ENCODE results near the gene ADRA2C. TPM values are rescaled to one million over a fixed set of nuclear protein-coding genes. Genes with fewer than 3 reads are reported as not detected.

ADRA2C gene
- total and polyA plus RNA-seq, 10 donors = 9.4 to 42.1 (median 29.1) TPM

DNA sequence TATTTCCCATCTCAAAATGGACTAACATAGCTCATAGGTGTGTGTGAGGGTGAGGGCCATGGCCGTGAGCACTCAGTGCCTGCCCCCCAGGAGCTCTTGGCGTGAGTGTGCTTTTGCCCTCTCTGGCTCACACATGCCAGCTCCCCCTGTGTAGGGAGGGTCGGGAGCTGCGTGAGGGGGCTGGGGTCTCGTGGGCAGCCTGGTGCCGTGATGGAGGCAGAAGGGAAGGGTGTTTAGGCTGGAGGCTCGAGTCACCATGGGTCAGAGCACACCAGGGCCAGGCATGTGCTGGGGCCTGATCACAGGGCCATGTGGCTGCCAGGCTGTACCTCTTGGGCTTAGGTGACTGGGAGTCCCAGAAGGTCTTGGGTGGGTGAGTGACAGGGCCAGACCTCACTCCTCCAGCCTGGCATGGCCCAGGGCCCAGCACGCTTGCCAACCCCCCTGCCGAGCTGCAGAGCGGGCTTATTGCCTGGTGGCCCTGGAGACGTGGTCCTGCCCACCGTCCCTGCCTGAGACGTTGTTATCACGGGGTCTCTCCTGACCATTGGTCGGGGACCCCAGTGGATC is 44.0 kb downstream of the ADRA2C start:
- intact Hi-C loops (cut with DNase I; ENCODE audit: low total_unique reads) = no loop called here
- Histone ChIP-seq H3K9me3 (no peaks in the 10 kb centered on the region), H3K36me3 (no peaks in the 10 kb centered on the region), H3K27me3 (replicated peaks in 1 of 7) (peaks cover 0 to 72% (median 3%) of the 10 kb centered on the region in 7 donors), H3K4me1 (no peaks in the 10 kb centered on the region), H3K4me3 (no peak overlapping the region), H3K27ac (no peak overlapping the region)
- whole genome bisulfite sequencing, 5 donors = 75 to 79% (median 78%) methylated on average over 9 to 15 of the region's 15 CpGs
- DNase-seq = no peak
- TF ChIP-seq, protein P1, sequence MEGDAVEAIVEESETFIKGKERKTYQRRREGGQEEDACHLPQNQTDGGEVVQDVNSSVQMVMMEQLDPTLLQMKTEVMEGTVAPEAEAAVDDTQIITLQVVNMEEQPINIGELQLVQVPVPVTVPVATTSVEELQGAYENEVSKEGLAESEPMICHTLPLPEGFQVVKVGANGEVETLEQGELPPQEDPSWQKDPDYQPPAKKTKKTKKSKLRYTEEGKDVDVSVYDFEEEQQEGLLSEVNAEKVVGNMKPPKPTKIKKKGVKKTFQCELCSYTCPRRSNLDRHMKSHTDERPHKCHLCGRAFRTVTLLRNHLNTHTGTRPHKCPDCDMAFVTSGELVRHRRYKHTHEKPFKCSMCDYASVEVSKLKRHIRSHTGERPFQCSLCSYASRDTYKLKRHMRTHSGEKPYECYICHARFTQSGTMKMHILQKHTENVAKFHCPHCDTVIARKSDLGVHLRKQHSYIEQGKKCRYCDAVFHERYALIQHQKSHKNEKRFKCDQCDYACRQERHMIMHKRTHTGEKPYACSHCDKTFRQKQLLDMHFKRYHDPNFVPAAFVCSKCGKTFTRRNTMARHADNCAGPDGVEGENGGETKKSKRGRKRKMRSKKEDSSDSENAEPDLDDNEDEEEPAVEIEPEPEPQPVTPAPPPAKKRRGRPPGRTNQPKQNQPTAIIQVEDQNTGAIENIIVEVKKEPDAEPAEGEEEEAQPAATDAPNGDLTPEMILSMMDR (IDR thresholded peaks at IDR 0.05 in 8 of 11, conservative IDR thresholded peaks at IDR 0.05 in 3 of 11) = no peak
- TF ChIP-seq POLR2A (IDR thresholded peaks at IDR 0.05) (no peak), POLR2AphosphoS5 (IDR thresholded peaks at IDR 0.05) (no peak)

DNA sequence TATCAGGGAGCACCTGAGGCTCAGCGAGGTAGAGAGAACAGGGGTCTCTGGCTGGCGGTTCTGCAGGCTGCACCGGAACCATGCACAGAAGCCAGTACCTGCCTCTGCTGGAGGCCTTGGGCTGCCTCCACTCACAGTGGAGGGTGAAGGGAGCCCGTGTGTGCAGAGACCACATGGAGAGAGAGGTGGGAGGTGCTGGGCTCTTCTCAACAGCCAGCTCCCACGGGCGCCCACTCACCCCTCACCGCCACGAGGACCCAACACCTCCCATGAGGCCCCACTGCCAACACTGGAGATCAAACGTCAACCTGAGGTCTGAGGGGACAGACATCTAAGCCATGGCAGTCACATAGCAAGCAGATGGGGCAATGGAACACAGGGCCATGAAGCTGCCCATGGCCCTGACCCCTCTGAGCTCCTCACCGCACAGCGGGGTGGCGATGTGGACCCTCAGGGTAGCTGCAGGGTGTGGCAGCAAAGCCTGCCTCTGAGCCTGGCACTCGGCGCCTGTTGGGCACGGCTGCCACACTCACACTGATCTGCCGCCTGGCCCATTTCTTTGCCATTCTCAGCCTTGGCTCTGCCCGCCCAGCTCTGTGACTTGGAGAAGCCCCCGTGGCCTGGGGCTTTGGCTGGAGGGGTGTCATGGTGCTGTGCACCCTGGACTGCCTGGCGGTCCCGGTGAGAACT is 44.8 kb downstream of the ADRA2C start:
- TF ChIP-seq POLR2AphosphoS5 (IDR thresholded peaks at IDR 0.05) (no peak), POLR2A (IDR thresholded peaks at IDR 0.05) (no peak)
- TF ChIP-seq, protein P1 (IDR thresholded peaks at IDR 0.05 in 8 of 11, conservative IDR thresholded peaks at IDR 0.05 in 3 of 11) = no peak
- no peaks in the 10 kb centered on the region for H3K4me1 ChIP-seq
- DNase-seq = no peak
- H3K9me3 ChIP-seq = no peaks in the 10 kb centered on the region
- H3K27me3 ChIP-seq (replicated peaks in 1 of 7) = peaks cover 0 to 66% (median 3%) of the 10 kb centered on the region in 7 donors
- H3K27ac ChIP-seq = no peak overlapping the region
- H3K4me3 ChIP-seq = no peak overlapping the region
- intact Hi-C loops (cut with DNase I; ENCODE audit: low total_unique reads) = no loop called here
- no peaks in the 10 kb centered on the region for H3K36me3 ChIP-seq
- WGBS, 5 donors = 82 to 92% (median 87%) methylated on average over 14 to 20 of the region's 20 CpGs

DNA sequence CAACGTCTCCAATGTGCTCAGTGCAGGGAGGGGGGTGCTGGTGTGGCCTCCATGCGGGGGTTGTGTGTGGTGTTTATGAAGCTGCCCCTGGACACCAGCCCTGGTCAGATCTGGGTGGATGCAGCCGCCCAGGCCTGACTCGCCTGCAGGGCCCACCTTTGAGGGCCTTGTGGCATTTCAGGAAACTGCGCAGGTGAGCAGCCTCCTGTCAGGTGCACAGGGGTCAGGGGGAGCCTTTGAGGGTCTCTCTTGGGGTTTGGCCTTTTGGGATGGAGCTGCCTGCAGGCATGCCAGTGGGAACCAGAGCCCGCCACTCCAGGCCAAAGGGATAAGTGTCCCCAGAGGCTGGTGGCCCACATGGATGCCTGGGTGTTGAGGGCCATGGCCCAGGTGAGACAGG is 45.4 kb downstream of the ADRA2C start:
- Histone ChIP-seq H3K4me3 (no peak overlapping the region), H3K27me3 (replicated peaks in 1 of 7) (peaks cover 0 to 59% (median 3%) of the 10 kb centered on the region in 7 donors), H3K4me1 (no peaks in the 10 kb centered on the region), H3K36me3 (no peaks in the 10 kb centered on the region), H3K27ac (no peak overlapping the region), H3K9me3 (no peaks in the 10 kb centered on the region)
- intact Hi-C loops (cut with DNase I; ENCODE audit: low total_unique reads) = no loop called here
- no peak for DNase-seq
- WGBS, 5 donors = 76 to 96% (median 78%) methylated on average over 4 to 6 of the region's 6 CpGs
- TF ChIP-seq POLR2A (IDR thresholded peaks at IDR 0.05) (no peak), POLR2AphosphoS5 (IDR thresholded peaks at IDR 0.05) (no peak)
- TF ChIP-seq, protein P1 (IDR thresholded peaks at IDR 0.05 in 8 of 11, conservative IDR thresholded peaks at IDR 0.05 in 3 of 11) = no peak

DNA sequence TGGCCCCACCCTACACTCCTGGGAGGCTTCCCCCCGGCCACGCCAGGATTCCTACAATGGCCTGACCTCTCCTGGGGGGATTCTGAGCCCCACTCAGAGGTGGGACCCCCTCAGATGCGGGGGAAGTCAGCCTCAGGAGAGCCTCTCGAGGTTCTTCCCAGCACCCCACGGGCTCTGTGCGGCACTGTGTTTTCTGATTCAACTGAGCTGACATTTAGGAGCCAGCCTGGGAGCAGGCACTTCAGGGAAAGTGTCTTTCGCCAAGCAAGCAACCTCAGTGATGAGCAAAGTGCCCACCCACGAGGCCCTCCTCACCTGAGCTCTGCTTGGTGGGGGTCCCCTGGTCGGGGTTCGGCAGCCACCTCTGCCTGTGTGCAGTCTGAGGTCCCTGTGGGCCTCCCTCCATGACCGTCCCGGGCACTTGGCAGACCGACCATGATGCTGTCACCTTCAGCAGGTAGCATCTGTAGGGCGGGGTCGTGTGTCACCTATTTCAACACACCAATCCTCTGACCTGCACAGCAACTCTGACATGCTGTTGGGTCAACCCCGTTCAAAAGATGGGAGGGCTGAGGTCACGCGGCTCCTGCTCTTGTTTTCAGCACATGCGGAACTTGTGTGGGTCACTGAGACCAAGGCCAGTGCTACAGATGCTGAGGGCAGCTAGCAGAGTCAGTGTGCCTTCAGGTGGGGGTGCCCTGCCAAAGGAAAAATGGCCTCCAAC is 46.2 kb downstream of the ADRA2C start:
- no peaks in the 10 kb centered on the region for H3K36me3 ChIP-seq
- peaks cover 0 to 6% (median 0%) of the 10 kb centered on the region in 8 donors for H3K9me3 ChIP-seq
- H3K27ac ChIP-seq = no peak overlapping the region
- WGBS, 5 donors = 77 to 88% (median 84%) methylated on average over 9 to 19 of the region's 19 CpGs
- no peak for DNase-seq
- intact Hi-C loops (cut with DNase I; ENCODE audit: low total_unique reads) = no loop called here
- peaks cover 0 to 54% (median 3%) of the 10 kb centered on the region in 7 donors for H3K27me3 ChIP-seq (replicated peaks in 1 of 7)
- TF ChIP-seq POLR2AphosphoS5 (IDR thresholded peaks at IDR 0.05) (no peak), POLR2A (IDR thresholded peaks at IDR 0.05) (no peak)
- TF ChIP-seq, protein P1 (IDR thresholded peaks at IDR 0.05 in 8 of 11, conservative IDR thresholded peaks at IDR 0.05 in 3 of 11) = no peak
- no peak overlapping the region for H3K4me3 ChIP-seq
- H3K4me1 ChIP-seq = no peaks in the 10 kb centered on the region

All from spleen (tissue), 11 donors.